H9 (cell line): ENCODE results near the gene AK5. TPM values are rescaled to one million over a fixed set of nuclear protein-coding genes. Genes with fewer than 3 reads are reported as not detected.

ENCODE experiments used
- DNase-seq: peaks from one replicate; pipeline ENCODE4 v3.0.0-alpha.2; 2017
- H2AFZ ChIP-seq: one replicate; pipeline ENCODE4 v1.6.1; 2013; ENCODE audit warnings: mild to moderate bottlenecking, low read length, control low read depth, moderate library complexity
- H2AK5ac ChIP-seq: 2 replicates; pipeline ENCODE4 v1.6.1; 2013; ENCODE audit warnings: low read length, control low read depth, mixed read lengths; ENCODE audit not compliant: insufficient read length
- H2BK120ac ChIP-seq: one replicate; pipeline ENCODE4 v1.6.1; 2013; ENCODE audit warnings: low read depth, mild to moderate bottlenecking, low read length, control low read depth, inconsistent platforms; ENCODE audit not compliant: poor library complexity, severe bottlenecking
- H2BK12ac ChIP-seq: 2 replicates; pipeline ENCODE4 v1.6.1; 2013; ENCODE audit warnings: low read length, control low read depth, mixed read lengths, low read depth; ENCODE audit not compliant: insufficient read length
- H2BK15ac ChIP-seq: 2 replicates; pipeline ENCODE4 v1.6.1; 2013; ENCODE audit warnings: low read depth, low read length, control low read depth
- H2BK20ac ChIP-seq: one replicate; pipeline ENCODE4 v1.6.1; 2013; ENCODE audit warnings: low read depth, mild to moderate bottlenecking, low read length, control low read depth, inconsistent platforms; ENCODE audit not compliant: poor library complexity, severe bottlenecking
- H2BK5ac ChIP-seq: 2 replicates; pipeline ENCODE4 v1.6.1; 2013; ENCODE audit warnings: low read length, control low read depth, mixed read lengths; ENCODE audit not compliant: insufficient read length
- H3K14ac ChIP-seq: 2 replicates; pipeline ENCODE4 v1.6.1; 2013; ENCODE audit warnings: low read length, control low read depth; ENCODE audit not compliant: insufficient read depth
- H3K18ac ChIP-seq: 2 replicates; pipeline ENCODE4 v1.6.1; 2013; ENCODE audit warnings: low read depth, mild to moderate bottlenecking, mixed read lengths, low read length, control low read depth; ENCODE audit not compliant: insufficient read length
- H3K23ac ChIP-seq: 2 replicates; pipeline ENCODE4 v1.6.1; 2013; ENCODE audit warnings: low read length, control low read depth, mixed read lengths, low read depth; ENCODE audit not compliant: insufficient read length
- H3K23me2 ChIP-seq: 2 replicates; pipeline ENCODE4 v1.6.1; 2013; ENCODE audit warnings: low read depth, mild to moderate bottlenecking, mixed read lengths, low read length, control low read depth; ENCODE audit not compliant: insufficient read length, poor library complexity, severe bottlenecking
- H3K27ac ChIP-seq: 2 replicates; pipeline ENCODE4 v1.5.1; 2013; ENCODE audit warnings: low read length, control low read depth, mixed read lengths, low read depth; ENCODE audit not compliant: insufficient read length
- H3K27me3 ChIP-seq: 2 replicates; pipeline ENCODE4 v1.6.1; 2013; ENCODE audit warnings: low read length, control low read depth, inconsistent platforms; ENCODE audit not compliant: insufficient read depth
- H3K4ac ChIP-seq: 2 replicates; pipeline ENCODE4 v1.6.1; 2013; ENCODE audit warnings: low read depth, mild to moderate bottlenecking, control low read depth, inconsistent platforms, low read length, moderate library complexity
- H3K4me1 ChIP-seq: 2 replicates; pipeline ENCODE4 v1.6.1; 2013; ENCODE audit warnings: low read length, control low read depth, inconsistent platforms; ENCODE audit not compliant: insufficient read depth
- H3K4me2 ChIP-seq: 2 replicates; pipeline ENCODE4 v1.6.1; 2013; ENCODE audit warnings: low read length, control low read depth, mixed read lengths; ENCODE audit not compliant: insufficient read length, insufficient read depth
- H3K56ac ChIP-seq: 2 replicates; pipeline ENCODE4 v1.6.1; 2013; ENCODE audit warnings: low read depth, mild to moderate bottlenecking, mixed read lengths, low read length, control low read depth; ENCODE audit not compliant: insufficient read length
- H3K79me1 ChIP-seq: 2 replicates; pipeline ENCODE4 v1.6.1; 2013; ENCODE audit warnings: low read depth, mild to moderate bottlenecking, moderate library complexity, low read length, control low read depth, inconsistent platforms; ENCODE audit not compliant: insufficient read depth, poor library complexity, severe bottlenecking
- H3K79me2 ChIP-seq: 2 replicates; pipeline ENCODE4 v1.6.1; 2013; ENCODE audit warnings: low read length, control low read depth, inconsistent platforms; ENCODE audit not compliant: insufficient read depth
- H3K9ac ChIP-seq: 2 replicates; pipeline ENCODE4 v1.6.1; 2013; ENCODE audit warnings: low read length, control low read depth, mixed read lengths; ENCODE audit not compliant: insufficient read length; ENCODE audit errors: extremely low read depth
- H3K9me3 ChIP-seq: one replicate; pipeline ENCODE4 v1.6.1; 2013; ENCODE audit warnings: low read depth, low read length, inconsistent platforms; ENCODE audit not compliant: control insufficient read depth
- H3T11ph ChIP-seq: one replicate; pipeline ENCODE4 v1.6.1; 2013; ENCODE audit warnings: mild to moderate bottlenecking, low read length, control low read depth, inconsistent platforms
- H4K20me1 ChIP-seq: one replicate; pipeline ENCODE4 v1.6.1; 2013; ENCODE audit not compliant: control insufficient read depth, insufficient read length, insufficient read depth
- H4K5ac ChIP-seq: 2 replicates; pipeline ENCODE4 v1.6.1; 2013; ENCODE audit warnings: low read depth, mild to moderate bottlenecking, mixed read lengths, low read length, control low read depth; ENCODE audit not compliant: insufficient read length
- H4K8ac ChIP-seq: replicated peaks from 2 replicates; pipeline ENCODE4 v1.6.1; 2013; ENCODE audit warnings: low read length, control low read depth, mixed read lengths, low read depth; ENCODE audit not compliant: insufficient read length
- H4K91ac ChIP-seq: 2 replicates; pipeline ENCODE4 v1.6.1; 2013; ENCODE audit warnings: low read depth, mild to moderate bottlenecking, moderate library complexity, mixed read lengths, low read length, control low read depth; ENCODE audit not compliant: insufficient read length
- H3K27ac Mint-ChIP-seq, 3 experiments: 2 replicates in 2 of 3; 3 replicates in 1 of 3; pipeline ENCODE4 v1.8.0; 2020 to 2021; ENCODE audit warnings: mixed read lengths in 3 of 3, mild to moderate bottlenecking in 1 of 3, moderate library complexity in 1 of 3
- H3K27me3 Mint-ChIP-seq: 2 replicates; pipeline ENCODE4 v1.8.0; 2021; ENCODE audit warnings: low read depth, mild to moderate bottlenecking, moderate library complexity, mixed read lengths
- H3K36me3 Mint-ChIP-seq, 3 experiments: 2 replicates in 2 of 3; 3 replicates in 1 of 3; pipeline ENCODE4 v1.8.0; 2020 to 2021; ENCODE audit warnings: low read depth in 3 of 3, mixed read lengths in 3 of 3; ENCODE audit not compliant: insufficient read depth in 1 of 3
- H3K4me1 Mint-ChIP-seq, 2 experiments: 2 replicates each; pipeline ENCODE4 v1.8.0; 2020; ENCODE audit warnings: mixed read lengths in 2 of 2
- H3K4me3 Mint-ChIP-seq, 2 experiments: 2 replicates in 1 of 2; 3 replicates in 1 of 2; pipeline ENCODE4 v1.8.0; 2020 to 2021; ENCODE audit warnings: mild to moderate bottlenecking in 2 of 2, mixed read lengths in 2 of 2, moderate library complexity in 1 of 2
- H3K9me3 Mint-ChIP-seq, 2 experiments: 2 replicates in 1 of 2; 3 replicates in 1 of 2; pipeline ENCODE4 v1.8.0; 2020; ENCODE audit warnings: mild to moderate bottlenecking in 2 of 2, mixed read lengths in 2 of 2, moderate library complexity in 1 of 2
- WGBS: extraction: QIAGEN DNeasy Blood & Tissue Kit; methylation state at CpG from one replicate; pipeline ENCODE4 v1.1.7; 2013; ENCODE audit warnings: missing lambda C conversion rate, low lambda C conversion rate, mixed read lengths; ENCODE audit not compliant: insufficient read length; ENCODE audit errors: extremely low coverage; 5-methylcytosine and 5-hydroxymethylcytosine counted together
- total RNA-seq: library from RNA; stranded (reverse); gene quantifications from 2 replicates; pipeline ENCODE4 v1.2.1, GENCODE V29; 2021
- TF ChIP-seq, protein P1 (sequence below): fragments of 200-600 bp; sonication (generic); conservative IDR thresholded peaks from 3 replicates; pipeline ENCODE4 v1.8.0; 2021; ENCODE audit warnings: antibody characterized with exemption, mild to moderate bottlenecking

The AK5 gene
- total RNA-seq, 1 experiment from 2014 or later, result 2.5 TPM

DNA sequence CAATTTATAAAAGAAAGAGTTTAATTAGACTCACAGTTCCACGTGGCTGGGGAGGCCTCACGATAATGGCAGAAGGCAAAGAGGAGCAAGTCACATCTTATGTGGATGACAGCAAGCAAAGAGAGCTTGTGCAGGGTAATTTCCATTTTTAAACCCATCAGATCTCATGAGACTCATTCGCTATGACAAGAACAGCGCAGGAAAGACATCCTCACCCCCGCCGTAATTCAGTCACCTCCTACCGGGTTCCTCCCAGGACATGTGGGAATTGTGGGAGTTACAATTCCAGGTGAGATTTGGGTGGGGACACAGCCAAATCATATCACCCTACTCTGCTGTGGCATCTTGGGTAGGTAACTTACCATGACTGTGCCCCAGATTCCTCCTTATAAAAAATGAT lies 79.8 kb downstream of the AK5 start:
- Histone ChIP-seq H3K9ac (no peak overlapping the region), H2BK15ac (no peak overlapping the region), H3K18ac (no peak overlapping the region), H2AK5ac (no peak overlapping the region), H3K4ac (no peak overlapping the region), H3T11ph (no peak overlapping the region), H2BK12ac (no peak overlapping the region), H3K27me3 (no peaks in the 10 kb centered on the region), H2AFZ (no peak overlapping the region), H4K8ac (no peak overlapping the region), H3K4me1 (no peaks in the 10 kb centered on the region), H4K91ac (no peak overlapping the region), H3K14ac (no peak overlapping the region), H3K23ac (no peak overlapping the region), H2BK120ac (no peak overlapping the region), H4K20me1 (no peaks in the 10 kb centered on the region), H2BK20ac (no peak overlapping the region), H3K23me2 (no peaks in the 10 kb centered on the region), H4K5ac (no peak overlapping the region), H3K79me1 (no peaks in the 10 kb centered on the region), H3K56ac (no peak overlapping the region), H3K9me3 (no peaks in the 10 kb centered on the region), H3K79me2 (no peaks in the 10 kb centered on the region), H2BK5ac (no peak overlapping the region), H3K27ac (no peak overlapping the region), H3K4me2 (no peak overlapping the region)
- H3K36me3 Mint-ChIP-seq, result no peaks in the 10 kb centered on the region
- no peaks in the 10 kb centered on the region; a peak in 1 of 4 replicates for H3K4me1 Mint-ChIP-seq
- no CpG with 5 or more reads among the region's 7 CpGs for WGBS
- H3K9me3 Mint-ChIP-seq, result no peaks in the 10 kb centered on the region
- DNase-seq, result no peak
- TF ChIP-seq, protein P1, sequence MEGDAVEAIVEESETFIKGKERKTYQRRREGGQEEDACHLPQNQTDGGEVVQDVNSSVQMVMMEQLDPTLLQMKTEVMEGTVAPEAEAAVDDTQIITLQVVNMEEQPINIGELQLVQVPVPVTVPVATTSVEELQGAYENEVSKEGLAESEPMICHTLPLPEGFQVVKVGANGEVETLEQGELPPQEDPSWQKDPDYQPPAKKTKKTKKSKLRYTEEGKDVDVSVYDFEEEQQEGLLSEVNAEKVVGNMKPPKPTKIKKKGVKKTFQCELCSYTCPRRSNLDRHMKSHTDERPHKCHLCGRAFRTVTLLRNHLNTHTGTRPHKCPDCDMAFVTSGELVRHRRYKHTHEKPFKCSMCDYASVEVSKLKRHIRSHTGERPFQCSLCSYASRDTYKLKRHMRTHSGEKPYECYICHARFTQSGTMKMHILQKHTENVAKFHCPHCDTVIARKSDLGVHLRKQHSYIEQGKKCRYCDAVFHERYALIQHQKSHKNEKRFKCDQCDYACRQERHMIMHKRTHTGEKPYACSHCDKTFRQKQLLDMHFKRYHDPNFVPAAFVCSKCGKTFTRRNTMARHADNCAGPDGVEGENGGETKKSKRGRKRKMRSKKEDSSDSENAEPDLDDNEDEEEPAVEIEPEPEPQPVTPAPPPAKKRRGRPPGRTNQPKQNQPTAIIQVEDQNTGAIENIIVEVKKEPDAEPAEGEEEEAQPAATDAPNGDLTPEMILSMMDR, result no peak
- H3K27ac Mint-ChIP-seq, result no peak overlapping the region; a peak in 1 of 7 replicates
- H3K4me3 Mint-ChIP-seq, result no peak overlapping the region
- H3K27me3 Mint-ChIP-seq, result no peaks in the 10 kb centered on the region
